GM19452 (cell line): ENCODE measurements around the gene RAB10.
"Not testable (repeated sequence)": the region's sequence is repeated elsewhere in the genome, so short reads cannot be mapped to it uniquely, and the experiment has no call there.

ENCODE experiments used
- ATAC-seq: cut with Tn5 transposase; IDR thresholded peaks from one replicate; pipeline ENCODE4 v1.9.1; 2021; ENCODE audit not compliant: unreplicated experiment

Gene RAB10

DNA sequence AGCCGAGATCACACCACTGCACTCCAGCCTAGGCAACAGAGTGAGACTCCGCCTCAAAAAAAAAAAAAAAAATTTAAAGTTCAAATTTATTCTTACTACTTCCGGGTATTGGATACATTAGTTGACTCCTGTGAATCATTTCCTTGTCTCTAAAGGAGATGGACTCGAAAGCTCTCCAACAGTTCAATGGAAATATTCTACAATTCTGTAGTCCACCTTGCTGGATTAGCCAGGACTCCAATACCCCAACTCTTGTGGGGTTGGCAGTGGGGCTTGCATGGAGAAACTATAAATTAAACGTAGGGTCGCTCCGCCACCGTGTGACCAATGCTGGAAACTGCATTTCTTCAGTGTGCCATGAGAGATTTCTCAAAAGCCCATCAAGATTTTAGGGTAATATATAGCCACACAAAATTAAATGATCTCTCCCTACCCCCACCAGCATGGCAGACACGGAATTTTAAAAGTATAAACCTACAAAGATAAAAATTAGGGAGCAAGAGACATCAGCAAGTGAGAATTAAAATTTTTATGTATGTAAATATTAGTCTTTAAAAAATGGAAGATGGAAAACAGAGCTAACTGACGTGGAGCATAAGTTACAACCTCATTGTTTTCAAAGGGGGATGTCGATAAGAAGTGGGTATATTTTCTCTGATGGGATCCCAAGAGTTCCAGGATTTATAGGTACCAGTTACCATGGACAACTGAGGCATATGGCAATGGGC lies 111.2 kb downstream of the RAB10 start:
- no peak for ATAC-seq

DNA sequence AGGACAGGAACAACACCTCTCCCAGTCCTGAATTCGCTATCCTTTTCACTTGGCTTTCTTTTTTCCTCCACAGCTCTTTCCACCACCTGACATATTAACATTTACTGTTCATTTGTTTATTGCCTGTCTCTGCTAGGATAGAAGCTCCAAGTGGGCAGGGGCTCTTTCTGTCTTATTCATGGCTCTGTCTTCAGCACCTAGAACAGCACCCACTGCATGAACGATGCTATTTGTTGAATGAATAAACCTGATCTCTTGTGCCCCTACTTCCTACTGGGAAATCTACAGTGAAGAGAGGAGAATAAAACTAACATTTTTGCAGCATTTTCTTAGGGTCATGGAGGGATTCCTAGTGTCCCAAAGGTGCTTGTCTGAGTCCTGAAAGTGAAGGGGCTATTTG lies 114.6 kb downstream of the RAB10 start:
- ATAC-seq, result no peak

- no peak for ATAC-seq
Measured at GRCh38 chr2:26150243-26150642, 116.4 kb downstream of the RAB10 start.

- no peak for ATAC-seq
Measured at GRCh38 chr2:26157580-26157979, 123.7 kb downstream of the RAB10 start.

GRCh38 chr2:26161926-26162325 lies 128.0 kb downstream of the RAB10 start:
- no peak for ATAC-seq

GRCh38 chr2:26162963-26163362 lies 129.1 kb downstream of the RAB10 start:
- no peak for ATAC-seq

DNA sequence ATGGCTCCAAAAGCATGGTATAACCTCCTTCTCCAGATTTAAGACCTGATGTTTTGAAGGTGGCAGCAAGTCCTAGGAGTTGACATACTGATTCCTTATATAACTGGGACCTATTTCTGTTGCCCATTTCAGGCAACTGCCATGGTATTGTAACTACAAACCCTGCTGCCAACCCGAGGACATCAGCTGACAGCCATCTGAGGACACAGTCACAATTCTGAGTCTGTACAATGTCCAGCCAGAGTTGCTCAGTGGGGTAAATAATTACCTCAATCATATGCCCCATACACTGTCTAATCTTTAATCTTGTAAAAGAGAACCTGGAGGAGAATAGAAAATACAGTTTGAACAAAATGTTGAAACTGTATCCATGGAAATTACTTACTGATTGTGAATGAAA lies 130.3 kb downstream of the RAB10 start:
- no peak for ATAC-seq

DNA sequence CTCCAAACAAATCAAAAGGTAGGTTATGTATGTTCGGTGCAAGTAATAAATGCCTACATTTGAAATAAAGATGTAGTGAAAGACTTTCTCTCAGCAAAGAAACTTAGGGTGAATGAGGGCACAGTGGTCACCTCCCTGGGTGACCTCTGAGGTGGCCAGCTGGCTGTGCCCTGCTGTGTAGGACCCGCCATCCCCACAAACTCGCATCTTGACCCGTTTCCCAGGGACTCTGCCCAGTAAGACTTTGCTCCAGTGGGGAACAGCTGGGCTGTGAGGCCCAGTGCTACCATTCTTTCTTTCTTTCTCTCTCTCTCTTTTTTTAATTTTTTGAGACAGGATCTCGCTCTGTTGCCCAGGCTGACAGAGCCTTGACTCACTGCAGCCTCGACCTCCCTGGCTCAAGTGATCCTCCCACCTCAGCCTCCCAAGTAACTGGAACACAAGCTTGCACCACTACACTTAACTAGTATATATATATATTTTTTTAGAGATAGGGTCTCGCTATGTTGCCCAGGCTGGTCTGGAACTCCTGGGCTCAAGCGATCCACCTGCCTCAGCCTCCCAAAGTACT lies 130.8 kb downstream of the RAB10 start:
- no peak for ATAC-seq

DNA sequence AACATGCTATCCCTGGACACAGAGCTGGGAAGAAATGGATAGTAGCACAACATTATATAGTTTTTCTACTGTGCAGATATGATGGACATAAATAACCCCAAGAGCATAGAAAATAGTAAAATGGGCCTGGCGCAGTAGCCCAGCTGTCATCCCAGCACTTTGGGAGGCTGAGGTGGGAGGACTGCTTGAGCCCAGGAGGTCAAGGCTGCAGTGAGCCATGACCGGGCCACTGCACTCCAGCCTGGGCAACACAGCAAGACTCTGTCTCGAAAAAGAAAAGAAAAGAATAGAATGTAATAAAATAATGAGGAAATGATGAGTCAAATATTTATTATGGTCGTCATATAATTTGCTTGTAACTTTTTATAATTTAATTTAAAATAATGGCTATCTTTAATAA lies 131.5 kb downstream of the RAB10 start:
- ATAC-seq, result no peak

GRCh38 chr2:26166541-26166940 lies 132.7 kb downstream of the RAB10 start:
- not testable (repeated sequence) for ATAC-seq

DNA sequence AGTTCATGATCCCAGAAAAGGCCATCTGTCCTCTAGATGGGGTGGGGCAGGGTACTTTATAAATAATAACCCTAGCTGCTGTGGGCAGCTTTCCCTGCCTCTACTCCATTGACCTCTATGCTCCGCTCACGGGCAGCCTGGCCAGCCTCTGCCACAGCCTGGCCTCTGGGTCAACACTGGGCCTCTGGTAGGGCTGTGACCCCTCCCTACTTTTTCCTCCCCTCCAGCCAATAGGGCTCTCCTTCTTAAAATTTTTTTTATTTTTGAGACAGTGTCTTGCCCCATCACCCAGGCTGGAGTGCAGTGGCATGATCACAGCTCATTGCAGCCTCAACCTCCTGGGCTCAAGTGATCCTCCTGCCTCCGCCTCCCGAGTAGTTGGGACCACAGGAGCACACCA lies 134.9 kb downstream of the RAB10 start:
- no peak for ATAC-seq

DNA sequence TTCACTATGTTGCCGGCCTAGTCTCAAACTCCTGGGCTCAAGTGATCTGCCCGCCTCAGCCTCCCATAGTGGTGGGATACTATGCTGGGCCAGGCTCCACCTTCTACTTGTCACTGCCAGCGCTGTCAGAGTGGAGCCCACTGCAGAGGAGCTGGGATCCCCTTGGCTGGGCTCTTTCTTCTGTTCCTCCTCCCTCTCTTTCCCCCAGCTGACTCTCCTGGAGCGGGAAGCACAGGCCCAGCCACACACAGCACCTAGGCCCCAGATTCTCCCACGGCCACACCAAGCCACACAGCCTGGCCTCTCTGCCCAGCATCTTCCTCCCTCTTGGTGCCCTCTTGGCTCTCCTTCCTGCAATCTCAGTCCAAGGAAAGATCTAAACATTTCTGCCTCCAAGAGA lies 135.3 kb downstream of the RAB10 start:
- no peak for ATAC-seq

GRCh38 chr2:26169681-26170414 lies 136.0 kb downstream of the RAB10 start:
- no peak for ATAC-seq

DNA sequence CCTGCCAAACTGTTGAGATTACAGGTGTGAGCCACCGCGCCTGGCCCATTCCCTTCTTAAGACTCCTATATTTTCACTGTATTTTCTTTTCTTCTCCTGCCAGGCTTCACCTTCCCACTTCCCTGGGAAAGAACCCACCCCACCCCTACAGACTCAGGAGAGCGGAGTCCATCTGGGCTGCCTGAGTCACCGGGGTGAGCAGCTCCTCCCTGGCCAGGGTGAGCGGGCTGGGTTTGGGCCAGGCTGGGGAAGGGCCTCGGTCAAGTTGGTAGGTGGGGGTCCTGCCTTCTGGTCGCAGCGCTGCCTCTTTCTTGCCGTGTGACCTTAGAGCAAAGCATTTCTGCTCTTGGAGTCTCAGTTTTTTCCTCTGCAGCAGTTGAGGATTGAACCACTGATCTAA lies 136.9 kb downstream of the RAB10 start:
- no peak for ATAC-seq

DNA sequence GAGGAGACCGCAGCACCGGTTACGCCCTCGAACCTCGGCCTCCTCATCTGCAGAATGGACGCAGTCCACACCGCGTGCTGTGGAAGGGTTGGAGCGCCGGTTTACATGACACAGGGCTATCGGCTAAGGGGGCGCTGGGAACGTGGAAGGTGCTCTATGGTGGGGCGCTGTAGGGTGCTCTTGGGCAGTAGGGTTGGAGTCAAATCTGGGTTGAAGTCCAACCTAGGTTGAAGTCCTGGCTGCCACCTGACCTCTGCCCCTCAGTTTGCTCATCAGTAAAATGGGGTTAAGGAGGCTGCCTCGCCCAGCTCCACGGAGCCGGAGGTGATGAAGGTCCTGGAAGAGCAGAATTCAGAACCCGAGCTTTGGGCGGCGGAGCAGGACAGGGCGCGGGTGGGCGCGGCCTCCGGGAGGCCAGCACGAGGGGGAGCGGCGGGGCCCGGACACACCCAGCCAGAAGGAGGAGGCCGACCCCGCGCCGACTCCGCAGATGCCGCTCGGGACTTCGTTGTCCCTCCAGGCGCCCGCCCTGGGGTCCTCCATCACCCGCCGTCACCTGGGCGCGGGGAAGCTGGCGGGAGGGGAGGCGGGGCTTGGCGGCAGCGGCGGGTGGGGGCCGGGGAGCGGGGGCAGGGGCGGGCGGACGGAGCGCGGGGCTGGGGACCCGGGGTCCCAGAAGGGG lies 138.4 kb downstream of the RAB10 start:
- ATAC-seq, result no peak

DNA sequence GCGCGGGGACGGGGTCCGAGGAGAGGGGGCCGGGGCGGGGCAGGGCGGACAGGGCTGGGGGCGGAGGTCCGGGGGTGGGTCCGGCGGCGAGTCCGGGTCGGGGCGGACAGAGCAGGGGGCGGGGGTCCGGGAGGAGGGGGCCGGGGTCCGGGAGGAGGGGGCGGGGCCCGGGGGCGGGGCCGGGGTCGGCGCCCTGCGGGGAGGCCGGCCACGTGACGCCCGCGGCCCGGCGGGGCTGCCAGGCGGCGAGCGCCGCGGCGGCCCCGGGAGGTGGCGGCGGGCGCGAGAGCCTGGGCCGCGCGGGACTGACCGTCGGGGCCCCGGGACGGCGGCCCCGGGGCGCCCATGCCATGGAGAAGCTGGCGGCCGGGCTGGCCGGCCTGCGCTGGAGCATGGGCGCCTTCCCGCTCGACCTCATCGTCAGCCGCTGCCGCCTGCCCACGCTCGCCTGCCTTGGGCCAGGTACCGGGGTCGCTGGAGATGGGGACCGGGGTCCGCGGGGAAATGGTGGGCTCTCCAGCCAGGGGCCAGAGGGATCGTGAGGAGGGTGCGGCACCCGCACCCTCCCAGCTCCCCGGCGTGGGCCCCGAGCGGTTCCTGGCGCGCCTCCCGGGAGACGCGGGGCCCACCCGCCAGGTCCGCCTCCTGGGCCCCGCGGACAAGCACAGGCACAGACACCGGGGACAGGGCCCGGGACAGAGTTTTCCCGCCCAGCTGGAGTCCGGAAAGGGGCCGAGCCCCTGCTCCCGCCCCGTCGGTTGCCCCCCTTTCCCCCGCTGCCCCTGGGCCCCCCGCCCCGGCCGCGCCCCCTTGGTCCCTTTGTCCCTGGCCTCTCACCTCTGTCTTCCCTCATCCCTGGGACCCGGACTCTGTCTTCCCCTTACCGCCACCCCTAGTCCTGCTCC lies 139.2 kb downstream of the RAB10 start, which contains the start of gene GAREM2:
TSS of gene GAREM2 (plus strand) at position 218 of the 905 bp plus-strand sequence. CDS start at position 351, 133 bp downstream.
- no peak for ATAC-seq

DNA sequence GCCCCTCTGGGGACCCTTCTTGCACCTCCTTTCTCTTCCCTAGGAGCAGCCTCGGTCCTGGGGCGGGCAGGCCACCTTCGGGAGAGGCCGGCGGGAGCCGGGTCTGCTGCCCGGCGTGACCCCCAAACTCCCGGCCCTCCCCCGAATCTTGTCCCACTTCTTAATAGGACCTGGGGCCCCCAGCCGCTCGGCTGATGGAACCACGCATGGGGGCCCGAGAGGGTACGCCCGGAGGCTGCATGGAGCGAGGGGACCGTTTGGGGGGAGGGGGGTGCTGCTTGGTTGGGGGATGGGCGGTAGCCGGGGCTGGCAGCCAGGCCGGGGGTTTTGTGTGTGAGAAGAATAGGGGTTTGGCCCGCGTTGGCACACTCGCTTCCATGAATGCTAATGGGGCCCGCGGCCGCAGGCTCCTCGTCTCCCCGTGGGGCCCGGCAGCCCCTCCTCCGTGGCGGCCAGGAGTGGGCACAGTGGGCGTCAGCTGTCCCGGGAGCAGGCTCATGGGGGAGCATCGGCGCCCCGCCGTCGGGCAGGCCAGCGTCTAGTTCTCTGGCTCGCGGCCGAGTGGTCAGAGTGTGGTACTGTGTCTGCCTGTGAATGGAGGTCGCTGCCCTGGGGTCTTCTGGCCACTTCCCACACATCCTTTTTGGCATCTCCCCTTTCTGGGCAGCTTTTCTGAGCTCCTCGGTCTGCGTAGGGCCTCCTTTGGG lies 140.0 kb downstream of the RAB10 start:
- ATAC-seq, result no peak

DNA sequence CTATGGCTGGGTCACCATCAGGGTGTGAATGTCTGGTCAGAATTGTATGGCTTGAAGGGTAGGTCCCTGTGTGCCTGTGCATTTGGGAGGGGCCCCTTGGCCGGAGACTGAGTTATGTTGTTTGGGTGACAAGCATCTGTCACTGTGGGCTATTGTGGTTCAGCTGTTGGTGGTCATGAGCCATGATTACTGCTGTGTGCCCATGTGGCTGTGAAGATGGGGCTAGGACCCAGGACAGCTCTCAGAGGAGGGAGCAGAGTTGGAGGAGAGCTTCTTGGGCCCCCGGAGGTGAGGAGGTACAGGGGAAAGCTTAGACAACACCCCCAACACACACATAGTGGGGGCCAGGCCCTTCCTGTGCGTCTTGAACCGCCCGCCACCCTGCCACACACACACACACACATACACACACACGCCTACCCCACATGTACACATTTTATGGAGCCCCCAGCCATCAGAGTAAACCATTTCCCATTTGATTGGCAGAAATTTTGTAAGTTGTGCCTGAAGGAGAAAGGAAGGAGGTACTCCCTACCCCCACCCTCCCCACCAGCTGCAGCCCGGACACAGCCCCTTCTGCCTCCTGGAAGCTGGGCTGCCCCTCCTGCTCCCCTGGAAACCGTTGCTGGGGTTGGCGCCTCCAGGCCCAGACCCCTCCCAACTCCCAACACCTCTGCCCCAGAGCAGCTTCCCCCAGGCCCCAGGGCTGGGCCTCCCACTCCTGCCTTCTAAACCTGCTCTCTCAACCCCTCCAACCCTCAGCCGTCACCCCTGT lies 141.0 kb downstream of the RAB10 start:
- ATAC-seq, result no peak
